Fibroblast of the aortic adventitia (primary cell): ENCODE data around the gene CAMK2G. TPM values are rescaled to one million over a fixed set of nuclear protein-coding genes. Genes with fewer than 3 reads are reported as not detected.
A peak's percentile ranks its signal among the peaks of the same experiment; 100 is the strongest.
"Not testable (repeated sequence)": the region's sequence is repeated elsewhere in the genome, so short reads cannot be mapped to it uniquely, and the experiment has no call there.

Source experiments
- DNase-seq: peaks from one replicate; pipeline ENCODE4 v3.0.0-alpha.2; 2010; ENCODE audit warnings: low read depth
- H3K4me3 ChIP-seq: 2 replicates; pipeline ENCODE4 v1.5.1; 2011; ENCODE audit warnings: low read depth, mild to moderate bottlenecking, control low read depth, low read length, moderate library complexity
- CTCF ChIP-seq: IDR thresholded peaks from 2 replicates; pipeline ENCODE4 v1.5.1; 2011; ENCODE audit warnings: mild to moderate bottlenecking, low read length, control low read depth, inconsistent platforms; ENCODE audit not compliant: insufficient read depth
- total RNA-seq: library from RNA; depleted of rRNA; stranded (reverse); fragments of >200 nt; gene quantifications from 2 replicates; pipeline ENCODE4 v1.2.3, GENCODE V29; 2012; ENCODE audit warnings: low replicate concordance

CAMK2G gene
- total RNA-seq, 1 donor = 25.8 TPM

- H3K4me3 ChIP-seq = no peak overlapping the region
- no peak for DNase-seq
- no peak for TF ChIP-seq CTCF
These were observed 26.9 kb upstream of the CAMK2G start for GRCh38 chr10:73901261-73901660.

GRCh38 chr10:73900064-73900463 is 25.7 kb upstream of the CAMK2G start:
- no peak overlapping the region for H3K4me3 ChIP-seq
- no peak for TF ChIP-seq CTCF
- no peak for DNase-seq

GRCh38 chr10:73899423-73899822 is 25.1 kb upstream of the CAMK2G start:
- no peak overlapping the region for H3K4me3 ChIP-seq
- TF ChIP-seq CTCF = no peak
- DNase-seq = peak; percentile 84

DNA sequence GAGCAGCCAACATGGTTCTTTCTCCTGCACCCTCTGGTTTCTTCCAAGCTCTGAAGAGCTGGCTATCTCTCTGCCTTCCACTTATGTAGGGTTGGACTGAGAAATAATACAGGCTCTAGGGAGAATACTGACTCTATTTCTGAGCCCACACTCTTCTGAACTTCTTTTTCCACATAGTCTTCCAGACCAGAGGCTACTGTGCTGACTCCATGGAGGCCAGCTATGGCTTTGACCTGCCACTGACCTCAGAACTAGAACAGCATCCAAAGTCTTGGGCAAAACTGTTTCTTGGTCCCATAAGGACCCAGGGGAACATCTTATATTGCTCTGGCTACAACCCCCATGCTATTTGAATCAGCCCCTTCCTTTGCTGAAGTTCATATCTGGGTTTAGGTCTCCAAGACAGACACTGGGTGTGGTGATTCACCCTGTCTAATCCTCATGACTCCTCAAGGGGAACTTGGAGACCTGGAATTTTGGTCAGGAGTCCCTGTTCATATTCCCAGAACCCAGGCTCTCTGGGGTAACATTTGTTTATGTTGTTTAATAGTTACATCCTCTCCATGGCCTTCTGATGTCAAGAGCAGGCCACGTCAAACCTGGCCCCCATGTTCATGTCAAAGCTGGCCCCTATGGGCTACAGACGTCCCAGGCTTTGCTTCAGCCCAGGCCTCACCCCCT is 24.5 kb upstream of the CAMK2G start:
- DNase-seq = peak; percentile 47
- no peak for TF ChIP-seq CTCF

GRCh38 chr10:73897693-73898092 is 23.3 kb upstream of the CAMK2G start:
- DNase-seq = no peak

More for the DNA sequence above, 24.5 kb upstream of the CAMK2G start:
- H3K4me3 ChIP-seq = no peak overlapping the region

GRCh38 chr10:73895381-73895780 is 21.0 kb upstream of the CAMK2G start:
- DNase-seq, H3K4me3 ChIP-seq: not testable (repeated sequence)

More at GRCh38 chr10:73897693-73898092, 23.3 kb upstream of the CAMK2G start:
- no peak overlapping the region for H3K4me3 ChIP-seq
- TF ChIP-seq CTCF = no peak

DNA sequence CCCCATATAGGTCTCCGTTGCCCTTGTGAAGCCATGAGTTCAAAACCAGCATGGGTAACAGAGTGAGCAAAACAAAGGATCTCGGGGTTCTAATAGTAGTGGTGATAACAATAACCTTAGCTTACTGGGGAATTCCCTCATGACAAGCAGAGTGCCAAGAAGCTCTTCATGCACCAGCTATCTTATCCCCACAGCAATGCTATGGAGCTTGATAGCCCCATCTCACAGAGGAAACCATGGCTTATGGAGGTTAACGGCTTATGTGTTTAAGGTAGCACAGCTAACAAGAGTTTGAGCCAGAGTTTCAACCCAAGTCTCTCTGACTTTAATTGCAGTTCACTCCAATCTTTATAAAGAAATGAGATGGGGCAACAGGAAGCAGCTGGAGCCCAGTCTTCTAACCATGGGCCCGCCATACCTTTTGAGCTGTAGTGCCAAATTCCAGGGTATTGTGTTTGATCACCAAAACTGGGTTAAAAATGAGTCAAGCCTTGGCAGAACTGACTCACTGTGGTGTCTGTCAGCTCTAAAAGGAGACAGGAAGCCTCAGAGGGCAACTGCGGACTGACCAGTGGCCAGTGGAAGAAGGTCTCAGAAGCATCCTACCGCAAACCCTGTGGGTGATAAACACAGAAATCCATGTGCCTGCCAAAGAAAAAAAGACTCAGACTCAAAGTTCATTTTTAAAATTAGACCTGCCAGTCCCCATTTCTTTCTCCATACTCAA is 20.1 kb upstream of the CAMK2G start:
- H3K4me3 ChIP-seq = no peak overlapping the region
- DNase-seq = peak; percentile 84
- TF ChIP-seq CTCF = no peak
